Measurements from ENCODE around the gene NAPEPLD. TPM values are rescaled to one million over a fixed set of nuclear protein-coding genes. Genes with fewer than 3 reads are reported as not detected.
A peak's percentile ranks its signal among the peaks of the same experiment; 100 is the strongest.
"Not testable (repeated sequence)": the region's sequence is repeated elsewhere in the genome, so short reads cannot be mapped to it uniquely, and the experiment has no call there.

Gene NAPEPLD
- 10 to 100 TPM; 10.7 to 27.7 TPM for total RNA-seq

GRCh38 chr7:103148994-103149807 lies at the start of gene NAPEPLD:
Gene NAPEPLD (minus strand): TSS chr7:103149099. CDS start chr7:103128776, 20,323 bp downstream.
- Histone ChIP-seq H3K9me3 (no peaks in the 10 kb centered on the region), H3K27ac (peak within 1 kb of the TSS; percentile 76 to 86), H3K36me3 (no peaks in the 10 kb centered on the region), H3K27me3 (replicated peaks; ENCODE audit: insufficient read depth) (no peaks in the 10 kb centered on the region), H3K4me3 (peak within 1 kb of the TSS; percentile 97), H3K4me1 (ENCODE audit: control insufficient read depth in 1 of 2, low read depth in 2 of 2) (peaks cover 3 to 14% of the 10 kb centered on the region in 2 donors)
- TF ChIP-seq CTCF (IDR thresholded peaks at IDR 0.05): no peak
- ATAC-seq (ENCODE audit: insufficient number of reproducible peaks, low FRiP score, low read depth) (peak; percentile 88), DNase-seq (ENCODE audit: low spot score) (peak; percentile 68)

- not testable (repeated sequence) for H3K4me1 ChIP-seq (ENCODE audit: control insufficient read depth in 1 of 2, low read depth in 2 of 2); DNase-seq (ENCODE audit: low spot score); H3K27ac ChIP-seq; H3K36me3 ChIP-seq; H3K9me3 ChIP-seq; H3K4me3 ChIP-seq; ATAC-seq (ENCODE audit: insufficient number of reproducible peaks, low FRiP score, low read depth); H3K27me3 ChIP-seq (replicated peaks; ENCODE audit: insufficient read depth)
Measured at GRCh38 chr7:103198079-103198478, 49.2 kb upstream of the NAPEPLD start.

GRCh38 chr7:103195364-103195763 lies 46.5 kb upstream of the NAPEPLD start:
- not testable (repeated sequence) for H3K36me3 ChIP-seq, H3K4me3 ChIP-seq

GRCh38 chr7:103172415-103173146 lies 23.7 kb upstream of the NAPEPLD start:
- not testable (repeated sequence) for DNase-seq (ENCODE audit: low spot score); H3K36me3 ChIP-seq; H3K9me3 ChIP-seq; H3K27ac ChIP-seq; H3K4me1 ChIP-seq (ENCODE audit: control insufficient read depth in 1 of 2, low read depth in 2 of 2); H3K4me3 ChIP-seq; ATAC-seq (ENCODE audit: insufficient number of reproducible peaks, low FRiP score, low read depth); H3K27me3 ChIP-seq (replicated peaks; ENCODE audit: insufficient read depth)

More at GRCh38 chr7:103195364-103195763, 46.5 kb upstream of the NAPEPLD start:
- H3K4me1 ChIP-seq (ENCODE audit: control insufficient read depth in 1 of 2, low read depth in 2 of 2); H3K9me3 ChIP-seq; H3K27ac ChIP-seq; DNase-seq (ENCODE audit: low spot score); H3K27me3 ChIP-seq (replicated peaks; ENCODE audit: insufficient read depth); ATAC-seq (ENCODE audit: insufficient number of reproducible peaks, low FRiP score, low read depth): not testable (repeated sequence)

- not testable (repeated sequence) for H3K27me3 ChIP-seq (replicated peaks; ENCODE audit: insufficient read depth); H3K4me1 ChIP-seq (ENCODE audit: control insufficient read depth in 1 of 2, low read depth in 2 of 2); DNase-seq (ENCODE audit: low spot score); ATAC-seq (ENCODE audit: insufficient number of reproducible peaks, low FRiP score, low read depth); H3K4me3 ChIP-seq; H3K27ac ChIP-seq; H3K9me3 ChIP-seq; H3K36me3 ChIP-seq
Measured at GRCh38 chr7:103171695-103172414, 23.0 kb upstream of the NAPEPLD start.

- H3K27ac ChIP-seq; DNase-seq (ENCODE audit: low spot score); H3K36me3 ChIP-seq; H3K27me3 ChIP-seq (replicated peaks; ENCODE audit: insufficient read depth); H3K9me3 ChIP-seq; ATAC-seq (ENCODE audit: insufficient number of reproducible peaks, low FRiP score, low read depth); H3K4me3 ChIP-seq: not testable (repeated sequence)
- H3K4me1 ChIP-seq (ENCODE audit: control insufficient read depth in 1 of 2, low read depth in 2 of 2): peaks cover 0 to 19% of the 10 kb centered on the region in 2 donors
Measured at GRCh38 chr7:103166921-103167544, 18.1 kb upstream of the NAPEPLD start.

- not testable (repeated sequence) for H3K27ac ChIP-seq; ATAC-seq (ENCODE audit: insufficient number of reproducible peaks, low FRiP score, low read depth); H3K4me3 ChIP-seq; DNase-seq (ENCODE audit: low spot score); H3K9me3 ChIP-seq; H3K27me3 ChIP-seq (replicated peaks; ENCODE audit: insufficient read depth); H3K36me3 ChIP-seq
- H3K4me1 ChIP-seq (ENCODE audit: control insufficient read depth in 1 of 2, low read depth in 2 of 2): peaks cover 0 to 24% of the 10 kb centered on the region in 2 donors
Measured at GRCh38 chr7:103163087-103163825, 14.4 kb upstream of the NAPEPLD start.

- H3K27me3 ChIP-seq (replicated peaks; ENCODE audit: insufficient read depth); H3K4me3 ChIP-seq; DNase-seq (ENCODE audit: low spot score); H3K27ac ChIP-seq; ATAC-seq (ENCODE audit: insufficient number of reproducible peaks, low FRiP score, low read depth); H3K36me3 ChIP-seq; H3K9me3 ChIP-seq: not testable (repeated sequence)
- peaks cover 0 to 24% of the 10 kb centered on the region in 2 donors for H3K4me1 ChIP-seq (ENCODE audit: control insufficient read depth in 1 of 2, low read depth in 2 of 2)
Measured at GRCh38 chr7:103162641-103163040, 13.7 kb upstream of the NAPEPLD start.

- not testable (repeated sequence) for H3K9me3 ChIP-seq; ATAC-seq (ENCODE audit: insufficient number of reproducible peaks, low FRiP score, low read depth); H3K27ac ChIP-seq; H3K27me3 ChIP-seq (replicated peaks; ENCODE audit: insufficient read depth); H3K4me3 ChIP-seq; H3K36me3 ChIP-seq; DNase-seq (ENCODE audit: low spot score)
- H3K4me1 ChIP-seq (ENCODE audit: control insufficient read depth in 1 of 2, low read depth in 2 of 2): peaks cover 0 to 24% of the 10 kb centered on the region in 2 donors
Measured at GRCh38 chr7:103161998-103162616, 13.2 kb upstream of the NAPEPLD start.

GRCh38 chr7:103159072-103159471 lies 10.2 kb upstream of the NAPEPLD start:
- H3K9me3 ChIP-seq; H3K4me3 ChIP-seq; ATAC-seq (ENCODE audit: insufficient number of reproducible peaks, low FRiP score, low read depth); H3K27me3 ChIP-seq (replicated peaks; ENCODE audit: insufficient read depth); H3K27ac ChIP-seq; DNase-seq (ENCODE audit: low spot score); H3K36me3 ChIP-seq: not testable (repeated sequence)
- H3K4me1 ChIP-seq (ENCODE audit: control insufficient read depth in 1 of 2, low read depth in 2 of 2): peaks cover 0 to 24% of the 10 kb centered on the region in 2 donors
